B cell (primary cell): ENCODE data around the gene CHAT. TPM values are rescaled to one million over a fixed set of nuclear protein-coding genes. Genes with fewer than 3 reads are reported as not detected.

Experiments used
- ATAC-seq: fragments of 200-7000 bp; cut with Tn5 transposase; one replicate; pipeline ENCODE4 v1.10.0; 2021; ENCODE audit warnings: low read depth, mild to moderate bottlenecking, moderate number of reproducible peaks, moderate library complexity
- CTCF ChIA-PET: fragments of 350-600 bp; sonication (Branson Sonifier 250); formaldehyde crosslinking; loops from one replicate; lab custom pipeline; 2021; ENCODE audit warnings: antibody characterized with exemption, inconsistent platforms; lab: Charles Lee
- POLR2A ChIA-PET: fragments of 350-600 bp; sonication (Branson Sonifier 250); formaldehyde crosslinking; loops from one replicate; lab custom pipeline; 2021; ENCODE audit warnings: antibody characterized with exemption; lab: Charles Lee
- DNase-seq: peaks from one replicate; pipeline ENCODE4 v3.0.0; 2013
- H2AFZ ChIP-seq: 2 replicates; pipeline ENCODE4 v1.6.1; 2012; ENCODE audit warnings: mild to moderate bottlenecking, low read depth, low read length; ENCODE audit not compliant: insufficient read depth, poor library complexity, severe bottlenecking
- H3K27ac ChIP-seq, 2 donors: 1 replicate in 1 of 2; 2 replicates in 1 of 2; pipeline ENCODE4 v1.5.1; 2012 to 2013; ENCODE audit warnings: low read length in 2 of 2, mild to moderate bottlenecking in 2 of 2, moderate library complexity in 1 of 2
- H3K27me3 ChIP-seq, 4 experiments: fragments of 200-600 bp in 1 of 4; sonication (generic) in 1 of 4; replicated peaks in 1 of 4; 1 replicate in 2 of 4; 2 replicates in 2 of 4; pipeline versions ENCODE4 v1.6.1 to v1.7.0; 2013 to 2016; ENCODE audit warnings: low read length in 3 of 4, mild to moderate bottlenecking in 2 of 4, mixed read lengths in 1 of 4, moderate library complexity in 1 of 4; ENCODE audit not compliant: insufficient read depth in 4 of 4, control insufficient read depth in 3 of 4; ENCODE audit errors: control extremely low read depth in 1 of 4
- H3K36me3 ChIP-seq, 2 experiments: replicated peaks in 1 of 2; 1 replicate in 1 of 2; 2 replicates in 1 of 2; pipeline versions ENCODE4 v1.6.1 to v1.7.1; 2013; ENCODE audit warnings: low read length in 1 of 2; ENCODE audit not compliant: insufficient read depth in 2 of 2, control insufficient read depth in 1 of 2; ENCODE audit errors: control extremely low read depth in 1 of 2, extremely low read depth in 1 of 2
- H3K4me1 ChIP-seq, 2 donors: fragments of 200-600 bp in 1 of 2; sonication (generic) in 1 of 2; 1 replicate in 1 of 2; 2 replicates in 1 of 2; pipeline versions ENCODE4 v1.5.1 to v1.6.1; 2013 to 2017; ENCODE audit warnings: low read length in 2 of 2; ENCODE audit not compliant: control insufficient read depth in 2 of 2, insufficient read depth in 2 of 2
- H3K4me2 ChIP-seq: replicated peaks from 2 replicates; pipeline ENCODE3; 2012; ENCODE audit warnings: mild to moderate bottlenecking, low read depth, low read length; ENCODE audit not compliant: poor library complexity, severe bottlenecking
- H3K4me3 ChIP-seq, 5 experiments: fragments of 200-600 bp in 1 of 5; sonication (generic) in 1 of 5; 1 replicate in 3 of 5; 2 replicates in 2 of 5; pipeline versions ENCODE4 v1.5.1 to v1.7.0; 2011 to 2016; ENCODE audit warnings: low read length in 4 of 5, mild to moderate bottlenecking in 4 of 5, low read depth in 2 of 5, control low read depth in 1 of 5, moderate library complexity in 1 of 5; ENCODE audit not compliant: insufficient read depth in 1 of 5; ENCODE audit errors: control extremely low read depth in 1 of 5, extremely low read depth in 1 of 5
- H3K79me2 ChIP-seq: fragments of 200-600 bp; sonication (generic); one replicate; pipeline ENCODE4 v1.6.0; 2016; ENCODE audit warnings: low read length; ENCODE audit not compliant: control insufficient read depth, insufficient read depth
- H3K9ac ChIP-seq: fragments of 200-600 bp; sonication (generic); 2 replicates; pipeline ENCODE4 v1.6.1; 2017; ENCODE audit warnings: mild to moderate bottlenecking, low read length, moderate library complexity
- H3K9me3 ChIP-seq, 3 donors: one replicate each; pipeline versions ENCODE4 v1.6.1 to v1.7.1; 2013; ENCODE audit warnings: low read length in 2 of 3; ENCODE audit not compliant: control insufficient read depth in 2 of 3, insufficient read depth in 1 of 3; ENCODE audit errors: control extremely low read depth in 1 of 3
- H4K20me1 ChIP-seq: 2 replicates; pipeline ENCODE4 v1.6.0; 2012; ENCODE audit warnings: mild to moderate bottlenecking, low read length; ENCODE audit not compliant: insufficient read depth, control insufficient read depth, poor library complexity, severe bottlenecking
- H3K27ac Mint-ChIP-seq: one replicate; pipeline ENCODE4 v1.8.0; 2021; ENCODE audit warnings: mixed read lengths
- H3K27me3 Mint-ChIP-seq: one replicate; pipeline ENCODE4 v1.8.0; 2021; ENCODE audit warnings: mixed read lengths
- H3K4me1 Mint-ChIP-seq: one replicate; pipeline ENCODE4 v1.8.0; 2021; ENCODE audit warnings: mixed read lengths
- H3K4me3 Mint-ChIP-seq: one replicate; pipeline ENCODE4 v1.8.0; 2021; ENCODE audit warnings: mixed read lengths
- H3K9me3 Mint-ChIP-seq: one replicate; pipeline ENCODE4 v1.8.0; 2022; ENCODE audit warnings: mixed read lengths; ENCODE audit not compliant: insufficient read depth
- CTCF ChIP-seq: fragments of 200-600 bp; IDR thresholded peaks from one replicate; pipeline ENCODE4 v1.8.0; 2022; ENCODE audit warnings: antibody characterized with exemption, mild to moderate bottlenecking
- EZH2 ChIP-seq: IDR thresholded peaks from 2 replicates; pipeline ENCODE4 v1.6.1; 2012; ENCODE audit warnings: borderline replicate concordance, low read depth, mild to moderate bottlenecking, moderate library complexity, low read length; ENCODE audit not compliant: insufficient read depth, poor library complexity, severe bottlenecking
- WGBS: methylation state at CpG from one replicate; pipeline ENCODE4 v1.1.5; 2013; ENCODE audit warnings: missing lambda C conversion rate; ENCODE audit not compliant: insufficient coverage; 5-methylcytosine and 5-hydroxymethylcytosine counted together
- intact Hi-C: fragments of 100-400 bp; cut with micrococcal nuclease; formaldehyde crosslinking; loops from one replicate; pipeline ENCODE4 v1.10.0; 2022
- polyA plus RNA-seq: library from polyadenylated mRNA; depleted of rRNA; stranded (reverse); fragments of >200 nt; gene quantifications from 2 replicates; pipeline ENCODE4 v1.2.3, GENCODE V29; 2012
- total RNA-seq, 2 donors: library from RNA; stranded (reverse); fragments of 120-200 nt in 1 of 2; gene quantifications; 1 replicate in 1 of 2; 2 replicates in 1 of 2; pipeline versions ENCODE4 v1.2.3 to v1.2.4, GENCODE V29; 2013 to 2022

CHAT gene
- total and polyA plus RNA-seq, 2 donors (not counting 1 experiment from before 2014, with no cell fraction given): not detected

- Mint-ChIP-seq H3K4me1 (peaks cover 13% of the 10 kb centered on the region), H3K27ac (no peak overlapping the region), H3K4me3 (peak overlapping the region; percentile 16), H3K9me3 (no peaks in the 10 kb centered on the region), H3K27me3 (peaks cover 63% of the 10 kb centered on the region)
- Histone ChIP-seq H3K9ac (no peak overlapping the region), H3K4me3 (no peak overlapping the region), H4K20me1 (no peaks in the 10 kb centered on the region), H3K27me3 (peaks cover 0 to 68% (median 33%) of the 10 kb centered on the region in 4 experiments), H3K36me3 (no peaks in the 10 kb centered on the region), H3K79me2 (no peaks in the 10 kb centered on the region), H2AFZ (no peak overlapping the region), H3K4me1 (peaks cover 0 to 10% of the 10 kb centered on the region in 2 donors), H3K27ac (no peak overlapping the region), H3K9me3 (peaks cover 0 to 56% (median 0%) of the 10 kb centered on the region in 3 donors), H3K4me2 (no peak overlapping the region)
- no peak for ATAC-seq
- 25% methylated on average over 7 of the region's 14 CpGs for WGBS
- no peak for DNase-seq
- intact Hi-C loops: no loop called here
- TF ChIP-seq EZH2 (no peak), CTCF (no peak)
- CTCF ChIA-PET: interaction anchor here (1.6 kb wide), 1 partner anchor 16 kb away, joined by 4 read pairs; no protein-coding TSS in a partner anchor
- POLR2A ChIA-PET: no interaction called here
Measured at GRCh38 chr10:49608166-49609005, 5.5 kb upstream of the CHAT start.

GRCh38 chr10:49609006-49609282 is 4.9 kb upstream of the CHAT start:
- peaks cover 64% of the 10 kb centered on the region for H3K27me3 Mint-ChIP-seq
- Histone ChIP-seq H3K4me2 (no peak overlapping the region), H3K27me3 (peaks cover 0 to 74% (median 34%) of the 10 kb centered on the region in 4 experiments), H3K4me3 (no peak overlapping the region), H3K9ac (no peak overlapping the region), H3K36me3 (no peaks in the 10 kb centered on the region), H3K27ac (no peak overlapping the region), H3K4me1 (peaks cover 0 to 12% of the 10 kb centered on the region in 2 donors), H4K20me1 (no peaks in the 10 kb centered on the region), H3K9me3 (peaks cover 0 to 56% (median 0%) of the 10 kb centered on the region in 3 donors), H2AFZ (no peak overlapping the region), H3K79me2 (no peaks in the 10 kb centered on the region)
- H3K27ac Mint-ChIP-seq: no peak overlapping the region
- TF ChIP-seq CTCF: no peak
- no peak for TF ChIP-seq EZH2
- CTCF ChIA-PET: interaction anchor here (1.6 kb wide), 1 partner anchor 16 kb away, joined by 4 read pairs; no protein-coding TSS in a partner anchor
- intact Hi-C loops: no loop called here
- POLR2A ChIA-PET: no interaction called here
- no peak overlapping the region for H3K4me3 Mint-ChIP-seq
- 8% methylated on average over 19 of the region's 19 CpGs for WGBS
- ATAC-seq (no peak), DNase-seq (no peak)
- no peaks in the 10 kb centered on the region for H3K9me3 Mint-ChIP-seq
- H3K4me1 Mint-ChIP-seq: peaks cover 15% of the 10 kb centered on the region
